ENCODE data around the gene ZNF236. TPM values are rescaled to one million over a fixed set of nuclear protein-coding genes. Genes with fewer than 3 reads are reported as not detected.

ZNF236 gene
- total and polyA plus RNA-seq, 4 donors, result 0.83 to 8.2 (median 5.0) TPM

DNA sequence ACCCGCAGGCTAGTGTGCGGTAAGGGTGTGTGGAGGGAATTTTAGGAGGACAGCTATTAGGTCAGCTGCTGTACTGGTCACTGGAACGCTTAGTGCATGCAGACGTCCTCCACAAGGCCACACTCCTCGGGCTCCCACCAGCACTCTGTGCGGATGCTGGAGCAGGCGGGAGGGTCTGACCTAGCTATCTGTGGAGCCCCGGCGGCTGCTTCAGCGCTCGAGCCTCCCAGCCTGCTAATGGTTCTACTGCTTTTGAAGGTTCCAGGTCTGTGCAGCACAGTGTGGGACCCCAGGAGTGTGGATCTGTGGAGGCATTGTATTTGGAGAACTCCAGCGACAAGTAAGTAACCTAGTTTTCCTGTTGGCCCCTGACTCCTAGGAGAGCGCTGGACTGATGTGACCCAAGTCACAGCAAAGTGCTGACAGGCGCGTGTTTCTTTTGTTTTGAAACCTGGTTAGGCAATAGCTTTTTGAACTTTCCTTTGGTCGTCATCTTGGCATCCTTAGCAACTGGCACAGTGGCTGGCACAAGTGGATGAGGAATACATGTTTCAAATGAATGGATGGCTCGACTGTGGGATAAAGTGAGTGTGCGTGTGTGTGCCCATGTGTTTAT lies 113.5 kb downstream of the ZNF236 start (continued):
- TF ChIP-seq, protein P1, sequence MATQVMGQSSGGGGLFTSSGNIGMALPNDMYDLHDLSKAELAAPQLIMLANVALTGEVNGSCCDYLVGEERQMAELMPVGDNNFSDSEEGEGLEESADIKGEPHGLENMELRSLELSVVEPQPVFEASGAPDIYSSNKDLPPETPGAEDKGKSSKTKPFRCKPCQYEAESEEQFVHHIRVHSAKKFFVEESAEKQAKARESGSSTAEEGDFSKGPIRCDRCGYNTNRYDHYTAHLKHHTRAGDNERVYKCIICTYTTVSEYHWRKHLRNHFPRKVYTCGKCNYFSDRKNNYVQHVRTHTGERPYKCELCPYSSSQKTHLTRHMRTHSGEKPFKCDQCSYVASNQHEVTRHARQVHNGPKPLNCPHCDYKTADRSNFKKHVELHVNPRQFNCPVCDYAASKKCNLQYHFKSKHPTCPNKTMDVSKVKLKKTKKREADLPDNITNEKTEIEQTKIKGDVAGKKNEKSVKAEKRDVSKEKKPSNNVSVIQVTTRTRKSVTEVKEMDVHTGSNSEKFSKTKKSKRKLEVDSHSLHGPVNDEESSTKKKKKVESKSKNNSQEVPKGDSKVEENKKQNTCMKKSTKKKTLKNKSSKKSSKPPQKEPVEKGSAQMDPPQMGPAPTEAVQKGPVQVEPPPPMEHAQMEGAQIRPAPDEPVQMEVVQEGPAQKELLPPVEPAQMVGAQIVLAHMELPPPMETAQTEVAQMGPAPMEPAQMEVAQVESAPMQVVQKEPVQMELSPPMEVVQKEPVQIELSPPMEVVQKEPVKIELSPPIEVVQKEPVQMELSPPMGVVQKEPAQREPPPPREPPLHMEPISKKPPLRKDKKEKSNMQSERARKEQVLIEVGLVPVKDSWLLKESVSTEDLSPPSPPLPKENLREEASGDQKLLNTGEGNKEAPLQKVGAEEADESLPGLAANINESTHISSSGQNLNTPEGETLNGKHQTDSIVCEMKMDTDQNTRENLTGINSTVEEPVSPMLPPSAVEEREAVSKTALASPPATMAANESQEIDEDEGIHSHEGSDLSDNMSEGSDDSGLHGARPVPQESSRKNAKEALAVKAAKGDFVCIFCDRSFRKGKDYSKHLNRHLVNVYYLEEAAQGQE (IDR thresholded peaks at IDR 0.05), result no peak

DNA sequence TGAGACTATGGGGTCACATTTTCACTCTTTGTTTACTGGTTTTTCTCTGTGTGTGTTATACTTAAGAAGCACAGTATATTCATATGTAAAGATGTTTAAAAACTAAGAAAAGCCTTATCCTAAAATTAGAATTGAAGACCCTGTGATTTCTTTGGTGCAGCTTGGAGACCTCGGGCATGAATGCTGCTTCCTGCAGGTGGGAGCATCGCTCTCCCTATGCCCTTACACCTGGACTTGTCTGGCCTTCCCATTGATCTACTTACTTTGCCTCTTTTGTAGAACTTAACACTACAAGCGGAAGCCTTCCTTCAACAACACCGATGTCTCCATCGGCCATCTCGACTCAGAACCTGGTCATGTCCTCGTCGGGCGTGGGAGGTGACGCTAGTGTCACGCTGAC lies 114.5 kb downstream of the ZNF236 start:
- no peak overlapping the region for H3K4me3 ChIP-seq (ENCODE audit: low read depth in 1 of 3, low read length in 3 of 3)
- H3K9ac ChIP-seq (ENCODE audit: low read depth in 1 of 2, low read length in 2 of 2), result no peak overlapping the region
- no peaks in the 10 kb centered on the region for H3K27me3 ChIP-seq (ENCODE audit: control insufficient read depth in 4 of 4, insufficient read depth in 4 of 4, low read length in 3 of 4)
- TF ChIP-seq, protein P2, sequence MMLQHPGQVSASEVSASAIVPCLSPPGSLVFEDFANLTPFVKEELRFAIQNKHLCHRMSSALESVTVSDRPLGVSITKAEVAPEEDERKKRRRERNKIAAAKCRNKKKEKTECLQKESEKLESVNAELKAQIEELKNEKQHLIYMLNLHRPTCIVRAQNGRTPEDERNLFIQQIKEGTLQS (IDR thresholded peaks at IDR 0.05), result no peak
- DNase-seq (ENCODE audit: low spot score), result no peak
- no peak overlapping the region for H3K27ac ChIP-seq (ENCODE audit: low read depth in 1 of 2, low read length in 2 of 2)
- 97% methylated on average over 11 of the region's 11 CpGs for WGBS
- no peaks in the 10 kb centered on the region for H3K9me3 ChIP-seq (ENCODE audit: control insufficient read depth in 4 of 4, low read length in 3 of 4)
- peaks cover 4 to 16% (median 10%) of the 10 kb centered on the region in 4 donors for H3K36me3 ChIP-seq (ENCODE audit: control insufficient read depth in 4 of 4, insufficient read depth in 3 of 4, low read depth in 1 of 4, low read length in 3 of 4)
- peaks cover 3 to 12% (median 11%) of the 10 kb centered on the region in 4 donors for H3K4me1 ChIP-seq (ENCODE audit: control insufficient read depth in 4 of 4, insufficient read depth in 4 of 4, low read length in 3 of 4)

DNA sequence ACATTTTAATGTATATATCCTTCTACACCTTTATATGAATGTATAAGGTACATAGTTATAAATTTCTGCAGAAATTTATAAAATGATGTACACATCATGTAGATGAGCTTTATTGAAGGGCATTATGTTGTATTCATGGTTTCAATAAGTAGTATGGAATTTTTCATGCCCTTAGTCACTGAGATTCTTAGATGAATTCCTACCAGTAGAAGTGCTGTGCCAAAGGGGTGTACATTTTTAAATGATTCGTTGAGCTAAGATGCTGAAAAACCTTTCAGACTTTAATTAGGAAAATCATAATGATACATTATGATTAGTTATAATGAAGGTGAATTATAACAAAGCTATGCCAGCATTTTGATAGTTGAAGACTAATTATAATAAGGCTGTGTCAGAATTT lies 115.2 kb downstream of the ZNF236 start:
- no peak overlapping the region for H3K4me3 ChIP-seq (ENCODE audit: low read depth in 1 of 3, low read length in 3 of 3)
- 93% methylated on average over 1 of the region's 1 CpG for WGBS
- no peaks in the 10 kb centered on the region for H3K27me3 ChIP-seq (ENCODE audit: control insufficient read depth in 4 of 4, insufficient read depth in 4 of 4, low read length in 3 of 4)
- H3K4me1 ChIP-seq (ENCODE audit: control insufficient read depth in 4 of 4, insufficient read depth in 4 of 4, low read length in 3 of 4), result peaks cover 3 to 12% (median 11%) of the 10 kb centered on the region in 4 donors
- no peak for DNase-seq (ENCODE audit: low spot score)
- H3K9me3 ChIP-seq (ENCODE audit: control insufficient read depth in 4 of 4, low read length in 3 of 4), result no peaks in the 10 kb centered on the region
- TF ChIP-seq HNF4A (conservative IDR thresholded peaks at IDR 0.05) (no peak), GABPA (IDR thresholded peaks at IDR 0.05 in 1 of 2, conservative IDR thresholded peaks at IDR 0.05 in 1 of 2) (no peak), YY1 (IDR thresholded peaks at IDR 0.05) (no peak), FOXA2 (IDR thresholded peaks at IDR 0.05) (no peak), TAF1 (conservative IDR thresholded peaks at IDR 0.05) (no peak), NR2F2 (IDR thresholded peaks at IDR 0.05) (no peak)
- TF ChIP-seq, protein P3, sequence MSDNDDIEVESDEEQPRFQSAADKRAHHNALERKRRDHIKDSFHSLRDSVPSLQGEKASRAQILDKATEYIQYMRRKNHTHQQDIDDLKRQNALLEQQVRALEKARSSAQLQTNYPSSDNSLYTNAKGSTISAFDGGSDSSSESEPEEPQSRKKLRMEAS (IDR thresholded peaks at IDR 0.05), result no peak
- TF ChIP-seq, protein P2 (IDR thresholded peaks at IDR 0.05), result no peak
- H3K27ac ChIP-seq (ENCODE audit: low read depth in 1 of 2, low read length in 2 of 2), result no peak overlapping the region
- H3K36me3 ChIP-seq (ENCODE audit: control insufficient read depth in 4 of 4, insufficient read depth in 3 of 4, low read depth in 1 of 4, low read length in 3 of 4), result peaks cover 4 to 16% (median 10%) of the 10 kb centered on the region in 4 donors
- no peak overlapping the region for H3K9ac ChIP-seq (ENCODE audit: low read depth in 1 of 2, low read length in 2 of 2)

DNA sequence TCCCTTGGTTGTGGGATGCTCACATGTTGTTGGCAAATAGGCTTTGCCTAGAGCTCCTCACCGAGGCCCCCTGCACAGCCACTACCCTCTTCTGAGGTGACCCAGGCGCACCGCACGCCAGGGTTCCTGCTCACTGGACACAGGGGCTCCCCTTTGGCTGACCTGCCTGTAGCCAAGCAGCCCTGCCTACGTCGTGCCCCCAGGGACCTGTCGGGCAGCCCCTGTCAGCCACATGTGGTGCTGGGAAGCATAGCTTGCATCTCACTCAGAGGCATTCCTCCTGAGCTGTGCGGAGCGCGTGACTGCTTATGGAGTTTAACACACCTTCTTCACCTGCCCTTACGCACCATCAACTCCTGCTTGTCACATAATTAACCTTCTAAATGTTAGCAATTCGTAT lies 116.3 kb downstream of the ZNF236 start:
- TF ChIP-seq, protein P2 (IDR thresholded peaks at IDR 0.05), result no peak
- TF ChIP-seq, protein P3 (IDR thresholded peaks at IDR 0.05), result no peak
- TF ChIP-seq NR2F2 (IDR thresholded peaks at IDR 0.05), result no peak
- Histone ChIP-seq H3K4me3 (ENCODE audit: low read depth in 1 of 3, low read length in 3 of 3) (no peak overlapping the region), H3K27ac (ENCODE audit: low read depth in 1 of 2, low read length in 2 of 2) (no peak overlapping the region), H3K36me3 (ENCODE audit: control insufficient read depth in 4 of 4, insufficient read depth in 3 of 4, low read depth in 1 of 4, low read length in 3 of 4) (peaks cover 4 to 16% (median 10%) of the 10 kb centered on the region in 4 donors), H3K4me1 (ENCODE audit: control insufficient read depth in 4 of 4, insufficient read depth in 4 of 4, low read length in 3 of 4) (peaks cover 3 to 12% (median 11%) of the 10 kb centered on the region in 4 donors), H3K27me3 (ENCODE audit: control insufficient read depth in 4 of 4, insufficient read depth in 4 of 4, low read length in 3 of 4) (no peaks in the 10 kb centered on the region), H3K9me3 (ENCODE audit: control insufficient read depth in 4 of 4, low read length in 3 of 4) (no peaks in the 10 kb centered on the region), H3K9ac (ENCODE audit: low read depth in 1 of 2, low read length in 2 of 2) (no peak overlapping the region)
- 96% methylated on average over 12 of the region's 12 CpGs for WGBS
- DNase-seq (ENCODE audit: low spot score), result no peak

All from liver (tissue), 9 donors.